HG03066 (cell line): ENCODE data around the gene CNKSR2.
"Not testable (repeated sequence)": the region's sequence is repeated elsewhere in the genome, so short reads cannot be mapped to it uniquely, and the experiment has no call there.

Experiments used
- ATAC-seq: cut with Tn5 transposase; IDR thresholded peaks from one replicate; pipeline ENCODE4 v1.9.1; 2021; ENCODE audit warnings: low read depth; ENCODE audit not compliant: unreplicated experiment

The CNKSR2 gene

GRCh38 chrX:21437036-21437435 lies 62.8 kb downstream of the CNKSR2 start:
- ATAC-seq = no peak

- ATAC-seq = peak; percentile 88
Measured at GRCh38 chrX:21438792-21439191, 64.6 kb downstream of the CNKSR2 start.

GRCh38 chrX:21440911-21441310 lies 66.7 kb downstream of the CNKSR2 start:
- no peak for ATAC-seq

GRCh38 chrX:21457718-21458117 lies 83.5 kb downstream of the CNKSR2 start:
- no peak for ATAC-seq

GRCh38 chrX:21469071-21469470 lies 94.9 kb downstream of the CNKSR2 start:
- ATAC-seq = no peak

- no peak for ATAC-seq
Measured at GRCh38 chrX:21476909-21477308, 102.7 kb downstream of the CNKSR2 start.

- no peak for ATAC-seq
Measured at GRCh38 chrX:21479695-21480270, 105.6 kb downstream of the CNKSR2 start.

- no peak for ATAC-seq
Measured at GRCh38 chrX:21481761-21482160, 107.5 kb downstream of the CNKSR2 start.

- not testable (repeated sequence) for ATAC-seq
Measured at GRCh38 chrX:21484051-21484450, 109.8 kb downstream of the CNKSR2 start.

GRCh38 chrX:21487832-21488231 lies 113.6 kb downstream of the CNKSR2 start:
- ATAC-seq = no peak

- no peak for ATAC-seq
Measured at GRCh38 chrX:21490341-21490740, 116.1 kb downstream of the CNKSR2 start.

- ATAC-seq = no peak
Measured at GRCh38 chrX:21493226-21493830, 119.1 kb downstream of the CNKSR2 start.

- no peak for ATAC-seq
Measured at GRCh38 chrX:21503593-21503992, 129.4 kb downstream of the CNKSR2 start.

GRCh38 chrX:21509912-21510311 lies 135.7 kb downstream of the CNKSR2 start:
- ATAC-seq = no peak

GRCh38 chrX:21524008-21524407 lies 149.8 kb downstream of the CNKSR2 start:
- no peak for ATAC-seq

- no peak for ATAC-seq
Measured at GRCh38 chrX:21528076-21528475, 153.9 kb downstream of the CNKSR2 start.

GRCh38 chrX:21529771-21530170 lies 155.6 kb downstream of the CNKSR2 start:
- ATAC-seq = no peak

GRCh38 chrX:21544642-21545041 lies 170.4 kb downstream of the CNKSR2 start:
- not testable (repeated sequence) for ATAC-seq

GRCh38 chrX:21559417-21559816 lies 185.2 kb downstream of the CNKSR2 start:
- ATAC-seq = no peak

- no peak for ATAC-seq
Measured at GRCh38 chrX:21565025-21565424, 190.8 kb downstream of the CNKSR2 start.

GRCh38 chrX:21574793-21575192 lies 200.6 kb downstream of the CNKSR2 start:
- no peak for ATAC-seq

GRCh38 chrX:21581479-21581878 lies 207.3 kb downstream of the CNKSR2 start:
- no peak for ATAC-seq

GRCh38 chrX:21586001-21586400 lies 211.8 kb downstream of the CNKSR2 start:
- no peak for ATAC-seq
